DND-41 (cell line): Measurements from ENCODE around the gene NXN.

Experiments
- ATAC-seq: fragments of 200-7000 bp; cut with Tn5 transposase; 3 replicates; pipeline ENCODE4 v1.9.1; 2021; ENCODE audit warnings: low read depth; ENCODE audit not compliant: insufficient read depth
- DNase-seq: peaks from one replicate; pipeline ENCODE4 v3.0.0-alpha.2; 2020
- H2AFZ ChIP-seq: 2 replicates; pipeline ENCODE4 v1.6.0; 2012; ENCODE audit warnings: low read depth, low read length
- H3K27ac ChIP-seq: 2 replicates; pipeline ENCODE4 v1.5.1; 2012; ENCODE audit warnings: low read length, inconsistent platforms
- H3K27me3 ChIP-seq: fragments of 200-600 bp; sonication (generic); 2 replicates; pipeline ENCODE4 v1.6.0; 2012; ENCODE audit warnings: low read length, mild to moderate bottlenecking, inconsistent platforms; ENCODE audit not compliant: insufficient read depth, poor library complexity
- H3K36me3 ChIP-seq: 2 replicates; pipeline ENCODE4 v1.5.1; 2012; ENCODE audit warnings: low read length, inconsistent platforms; ENCODE audit not compliant: insufficient read depth
- H3K4me1 ChIP-seq: 2 replicates; pipeline ENCODE4 v1.5.1; 2012; ENCODE audit warnings: mild to moderate bottlenecking, low read length; ENCODE audit not compliant: insufficient read depth
- H3K4me2 ChIP-seq: 2 replicates; pipeline ENCODE4 v1.6.0; 2012; ENCODE audit warnings: mild to moderate bottlenecking, moderate library complexity, low read length, inconsistent platforms; ENCODE audit not compliant: insufficient read depth
- H3K4me3 ChIP-seq, 2 experiments: fragments of 200-600 bp in 1 of 2; shearing (Covaris generic) in 1 of 2; 2 replicates each; pipeline ENCODE4 v1.5.1; 2012 to 2016; ENCODE audit warnings: inconsistent platforms in 2 of 2, low read length in 2 of 2, mild to moderate bottlenecking in 2 of 2, low read depth in 1 of 2, moderate library complexity in 1 of 2
- H3K79me2 ChIP-seq: 2 replicates; pipeline ENCODE4 v1.6.0; 2012; ENCODE audit warnings: low read length, inconsistent platforms; ENCODE audit not compliant: insufficient read depth
- H3K9ac ChIP-seq: 2 replicates; pipeline ENCODE4 v1.6.0; 2012; ENCODE audit warnings: low read depth, mild to moderate bottlenecking, inconsistent platforms, low read length, moderate library complexity
- H3K9me3 ChIP-seq: 2 replicates; pipeline ENCODE4 v1.5.1; 2012; ENCODE audit warnings: low read length, moderate library complexity, mild to moderate bottlenecking, inconsistent platforms; ENCODE audit not compliant: insufficient read depth, severe bottlenecking
- H4K20me1 ChIP-seq: 2 replicates; pipeline ENCODE4 v1.6.0; 2012; ENCODE audit warnings: low read length; ENCODE audit not compliant: insufficient read depth
- CTCF ChIP-seq: IDR thresholded peaks from 2 replicates; pipeline ENCODE4 v1.5.1; 2012; ENCODE audit warnings: borderline replicate concordance, low read length, moderate library complexity, mild to moderate bottlenecking; ENCODE audit not compliant: poor library complexity, severe bottlenecking; ENCODE audit errors: extremely low read depth
- EZH2 ChIP-seq: IDR thresholded peaks from 3 replicates; pipeline ENCODE4 v1.6.1; 2012; ENCODE audit warnings: borderline replicate concordance, low read depth, mild to moderate bottlenecking, moderate library complexity, low read length, inconsistent platforms; ENCODE audit not compliant: severe bottlenecking

Gene NXN

GRCh38 chr17:929586-929985, 50.0 kb downstream of the NXN start:
- Histone ChIP-seq H3K36me3 (no peaks in the 10 kb centered on the region), H3K9me3 (no peaks in the 10 kb centered on the region), H2AFZ (no peak overlapping the region), H3K27me3 (no peaks in the 10 kb centered on the region), H3K79me2 (no peaks in the 10 kb centered on the region), H3K4me3 (no peak overlapping the region), H3K4me1 (no peaks in the 10 kb centered on the region), H3K4me2 (no peak overlapping the region), H4K20me1 (no peaks in the 10 kb centered on the region), H3K27ac (no peak overlapping the region), H3K9ac (no peak overlapping the region)
- ATAC-seq (no peak), DNase-seq (no peak)
- TF ChIP-seq CTCF, result no peak
- TF ChIP-seq EZH2, result no peak

- no peak overlapping the region for H3K9ac ChIP-seq
- H4K20me1 ChIP-seq, result no peaks in the 10 kb centered on the region
- H3K4me2 ChIP-seq, result no peak overlapping the region
- ATAC-seq (no peak), DNase-seq (no peak)
- H2AFZ ChIP-seq, result no peak overlapping the region
- H3K36me3 ChIP-seq, result no peaks in the 10 kb centered on the region
- no peaks in the 10 kb centered on the region for H3K9me3 ChIP-seq
- H3K27me3 ChIP-seq, result no peaks in the 10 kb centered on the region
- TF ChIP-seq EZH2 (no peak), CTCF (no peak)
- no peaks in the 10 kb centered on the region for H3K79me2 ChIP-seq
- H3K4me1 ChIP-seq, result no peaks in the 10 kb centered on the region
- H3K27ac ChIP-seq, result no peak overlapping the region
- no peak overlapping the region for H3K4me3 ChIP-seq
These were observed 51.7 kb downstream of the NXN start for GRCh38 chr17:927611-928461.

- no peak overlapping the region for H3K4me2 ChIP-seq
- no peaks in the 10 kb centered on the region for H3K36me3 ChIP-seq
- no peaks in the 10 kb centered on the region for H3K4me1 ChIP-seq
- H3K27me3 ChIP-seq, result no peaks in the 10 kb centered on the region
- H2AFZ ChIP-seq, result no peak overlapping the region
- H3K9ac ChIP-seq, result no peak overlapping the region
- TF ChIP-seq EZH2 (no peak), CTCF (no peak)
- H3K4me3 ChIP-seq, result no peak overlapping the region
- H3K9me3 ChIP-seq, result no peaks in the 10 kb centered on the region
- H4K20me1 ChIP-seq, result no peaks in the 10 kb centered on the region
- ATAC-seq (no peak), DNase-seq (no peak)
- H3K27ac ChIP-seq, result no peak overlapping the region
- no peaks in the 10 kb centered on the region for H3K79me2 ChIP-seq
These were observed 53.8 kb downstream of the NXN start for GRCh38 chr17:925817-926216.
